ENCODE measurements around the gene ROGDI. TPM values are rescaled to one million over a fixed set of nuclear protein-coding genes. Genes with fewer than 3 reads are reported as not detected.

ROGDI gene
- total and polyA plus RNA-seq, 2 donors (not counting 1 experiment from before 2014, with no cell fraction given): 9.2 to 31.9 TPM

- H2AFZ ChIP-seq (ENCODE audit: insufficient read depth, low read depth, low read length, poor library complexity, severe bottlenecking): no peak overlapping the region
- TF ChIP-seq EZH2 (IDR thresholded peaks at IDR 0.05; ENCODE audit: borderline replicate concordance, insufficient read depth, low read depth, low read length, poor library complexity, severe bottlenecking): no peak
- TF ChIP-seq CTCF (IDR thresholded peaks at IDR 0.05): no peak
- no peaks in the 10 kb centered on the region for H3K9me3 ChIP-seq (ENCODE audit: control extremely low read depth in 1 of 3, control insufficient read depth in 2 of 3, insufficient read depth in 1 of 3, low read length in 2 of 3)
- no peaks in the 10 kb centered on the region for H3K4me1 Mint-ChIP-seq
- H3K27ac ChIP-seq (ENCODE audit: low read length in 2 of 2): no peak overlapping the region
- DNase-seq (no peak), ATAC-seq (ENCODE audit: low read depth) (no peak)
- H3K4me3 Mint-ChIP-seq: no peak overlapping the region
- H3K36me3 ChIP-seq (replicated peaks in 1 of 2; ENCODE audit: control extremely low read depth in 1 of 2, control insufficient read depth in 1 of 2, extremely low read depth in 1 of 2, insufficient read depth in 2 of 2, low read length in 1 of 2): peaks cover 1 to 60% of the 10 kb centered on the region in 2 experiments
- H3K4me2 ChIP-seq (replicated peaks; ENCODE audit: low read depth, low read length, poor library complexity, severe bottlenecking): no peak overlapping the region
- H4K20me1 ChIP-seq (ENCODE audit: control insufficient read depth, insufficient read depth, low read length, poor library complexity, severe bottlenecking): no peaks in the 10 kb centered on the region
- intact Hi-C loops (cut with micrococcal nuclease): no loop called here
- no peaks in the 10 kb centered on the region for H3K79me2 ChIP-seq (ENCODE audit: control insufficient read depth, insufficient read depth, low read length)
- ChIA-PET CTCF (no interaction called here), POLR2A (no interaction called here)
- no peaks in the 10 kb centered on the region for H3K27me3 ChIP-seq (replicated peaks in 1 of 4; ENCODE audit: control extremely low read depth in 1 of 4, control insufficient read depth in 3 of 4, insufficient read depth in 4 of 4, low read length in 3 of 4)
- no peak overlapping the region for H3K4me3 ChIP-seq (ENCODE audit: control extremely low read depth in 1 of 5, extremely low read depth in 1 of 5, insufficient read depth in 1 of 5, low read depth in 2 of 5, low read length in 4 of 5)
- no peak overlapping the region for H3K9ac ChIP-seq (ENCODE audit: low read length)
- 98% methylated on average over 16 of the region's 16 CpGs for WGBS (ENCODE audit: insufficient coverage)
- no peaks in the 10 kb centered on the region for H3K4me1 ChIP-seq (ENCODE audit: control insufficient read depth in 2 of 2, insufficient read depth in 2 of 2, low read length in 2 of 2)
- no peaks in the 10 kb centered on the region for H3K9me3 Mint-ChIP-seq (ENCODE audit: insufficient read depth)
- no peak overlapping the region for H3K27ac Mint-ChIP-seq
- H3K27me3 Mint-ChIP-seq: no peaks in the 10 kb centered on the region
Observed at GRCh38 chr16:4813251-4814003, 11.0 kb upstream of the ROGDI start.

- no peak overlapping the region for H3K4me3 ChIP-seq (ENCODE audit: control extremely low read depth in 1 of 5, extremely low read depth in 1 of 5, insufficient read depth in 1 of 5, low read depth in 2 of 5, low read length in 4 of 5)
- Mint-ChIP-seq H3K4me3 (no peak overlapping the region), H3K27ac (no peak overlapping the region), H3K9me3 (ENCODE audit: insufficient read depth) (no peaks in the 10 kb centered on the region), H3K4me1 (no peaks in the 10 kb centered on the region), H3K27me3 (no peaks in the 10 kb centered on the region)
- no peaks in the 10 kb centered on the region for H3K9me3 ChIP-seq (ENCODE audit: control extremely low read depth in 1 of 3, control insufficient read depth in 2 of 3, insufficient read depth in 1 of 3, low read length in 2 of 3)
- intact Hi-C loops (cut with micrococcal nuclease): no loop called here
- H4K20me1 ChIP-seq (ENCODE audit: control insufficient read depth, insufficient read depth, low read length, poor library complexity, severe bottlenecking): no peaks in the 10 kb centered on the region
- POLR2A ChIA-PET: no interaction called here
- no peak overlapping the region for H3K4me2 ChIP-seq (replicated peaks; ENCODE audit: low read depth, low read length, poor library complexity, severe bottlenecking)
- no peak for TF ChIP-seq CTCF (IDR thresholded peaks at IDR 0.05)
- TF ChIP-seq EZH2 (IDR thresholded peaks at IDR 0.05; ENCODE audit: borderline replicate concordance, insufficient read depth, low read depth, low read length, poor library complexity, severe bottlenecking): no peak
- H3K27ac ChIP-seq (ENCODE audit: low read length in 2 of 2): no peak overlapping the region
- H3K9ac ChIP-seq (ENCODE audit: low read length): no peak overlapping the region
- peaks cover 1 to 54% of the 10 kb centered on the region in 2 experiments for H3K36me3 ChIP-seq (replicated peaks in 1 of 2; ENCODE audit: control extremely low read depth in 1 of 2, control insufficient read depth in 1 of 2, extremely low read depth in 1 of 2, insufficient read depth in 2 of 2, low read length in 1 of 2)
- 96% methylated on average over 9 of the region's 9 CpGs for WGBS (ENCODE audit: insufficient coverage)
- H2AFZ ChIP-seq (ENCODE audit: insufficient read depth, low read depth, low read length, poor library complexity, severe bottlenecking): no peak overlapping the region
- CTCF ChIA-PET: interaction anchor here (0.8 kb wide), 1 partner anchor 9 kb away, joined by 3 read pairs; no protein-coding TSS in a partner anchor
- ATAC-seq (ENCODE audit: low read depth): no peak
- no peaks in the 10 kb centered on the region for H3K4me1 ChIP-seq (ENCODE audit: control insufficient read depth in 2 of 2, insufficient read depth in 2 of 2, low read length in 2 of 2)
- no peak for DNase-seq
- H3K79me2 ChIP-seq (ENCODE audit: control insufficient read depth, insufficient read depth, low read length): no peaks in the 10 kb centered on the region
- H3K27me3 ChIP-seq (replicated peaks in 1 of 4; ENCODE audit: control extremely low read depth in 1 of 4, control insufficient read depth in 3 of 4, insufficient read depth in 4 of 4, low read length in 3 of 4): no peaks in the 10 kb centered on the region
Observed at GRCh38 chr16:4811773-4812172, 9.3 kb upstream of the ROGDI start.
